GM10266 (cell line): ENCODE measurements around the gene C2orf74.
"Not testable (repeated sequence)": the region's sequence is repeated elsewhere in the genome, so short reads cannot be mapped to it uniquely, and the experiment has no call there.

Experiments used
- DNase-seq: peaks from one replicate; pipeline ENCODE4 v3.0.0; 2012; ENCODE audit errors: extremely low spot score
- TF ChIP-seq, protein P1 (sequence below): IDR thresholded peaks from 2 replicates; pipeline ENCODE4 v1.5.1; 2012; ENCODE audit warnings: mild to moderate bottlenecking, low read depth; ENCODE audit not compliant: control insufficient read depth, insufficient read depth; ENCODE audit errors: missing control alignments

The C2orf74 gene

GRCh38 chr2:61135510-61135909 is 26.5 kb upstream of the C2orf74 start:
- no peak for DNase-seq
- TF ChIP-seq, protein P1, sequence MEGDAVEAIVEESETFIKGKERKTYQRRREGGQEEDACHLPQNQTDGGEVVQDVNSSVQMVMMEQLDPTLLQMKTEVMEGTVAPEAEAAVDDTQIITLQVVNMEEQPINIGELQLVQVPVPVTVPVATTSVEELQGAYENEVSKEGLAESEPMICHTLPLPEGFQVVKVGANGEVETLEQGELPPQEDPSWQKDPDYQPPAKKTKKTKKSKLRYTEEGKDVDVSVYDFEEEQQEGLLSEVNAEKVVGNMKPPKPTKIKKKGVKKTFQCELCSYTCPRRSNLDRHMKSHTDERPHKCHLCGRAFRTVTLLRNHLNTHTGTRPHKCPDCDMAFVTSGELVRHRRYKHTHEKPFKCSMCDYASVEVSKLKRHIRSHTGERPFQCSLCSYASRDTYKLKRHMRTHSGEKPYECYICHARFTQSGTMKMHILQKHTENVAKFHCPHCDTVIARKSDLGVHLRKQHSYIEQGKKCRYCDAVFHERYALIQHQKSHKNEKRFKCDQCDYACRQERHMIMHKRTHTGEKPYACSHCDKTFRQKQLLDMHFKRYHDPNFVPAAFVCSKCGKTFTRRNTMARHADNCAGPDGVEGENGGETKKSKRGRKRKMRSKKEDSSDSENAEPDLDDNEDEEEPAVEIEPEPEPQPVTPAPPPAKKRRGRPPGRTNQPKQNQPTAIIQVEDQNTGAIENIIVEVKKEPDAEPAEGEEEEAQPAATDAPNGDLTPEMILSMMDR, result peak; percentile 27

- DNase-seq, result no peak
- TF ChIP-seq, protein P1, result no peak
Observed at GRCh38 chr2:61138859-61139258, 23.1 kb upstream of the C2orf74 start.

GRCh38 chr2:61141151-61141550 is 20.8 kb upstream of the C2orf74 start:
- DNase-seq, result no peak
- TF ChIP-seq, protein P1, result no peak

GRCh38 chr2:61144697-61145268 is 17.2 kb upstream of the C2orf74 start:
- peak; percentile 93 for DNase-seq
- TF ChIP-seq, protein P1, result no peak

- DNase-seq, result no peak
- TF ChIP-seq, protein P1, result no peak
Observed at GRCh38 chr2:61145990-61146389, 16.0 kb upstream of the C2orf74 start.

DNA sequence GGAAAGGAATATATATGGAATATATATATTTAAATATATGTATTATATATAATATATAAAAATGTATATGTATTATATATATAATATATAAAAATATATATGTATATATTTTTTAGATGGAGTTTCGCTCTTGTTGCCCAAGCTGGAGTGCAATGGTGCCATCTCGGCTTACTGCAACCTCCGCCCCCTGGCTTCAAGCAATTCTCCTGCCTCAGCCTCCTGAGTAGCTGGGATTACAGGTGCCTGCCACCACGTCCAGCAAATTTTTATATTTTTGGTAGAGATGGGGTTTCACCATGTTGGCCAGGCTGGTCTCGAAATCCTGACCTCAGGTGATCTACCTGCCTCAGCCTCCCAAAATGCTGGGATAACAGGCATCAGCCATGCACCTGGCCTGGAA is 13.9 kb upstream of the C2orf74 start:
- DNase-seq, result not testable (repeated sequence)

- TF ChIP-seq, protein P1, result no peak
- no peak for DNase-seq
Observed at GRCh38 chr2:61149074-61149473, 12.9 kb upstream of the C2orf74 start.

- no peak for DNase-seq
- TF ChIP-seq, protein P1, result no peak
Observed at GRCh38 chr2:61151436-61151835, 10.6 kb upstream of the C2orf74 start.
